Lower leg skin (tissue), 4 donors: ENCODE measurements around the gene FANCD2. TPM values are rescaled to one million over a fixed set of nuclear protein-coding genes. Genes with fewer than 3 reads are reported as not detected.
"Not testable (repeated sequence)": the region's sequence is repeated elsewhere in the genome, so short reads cannot be mapped to it uniquely, and the experiment has no call there.

Experiments
- DNase-seq, 2 donors: peaks; one replicate each; pipeline ENCODE4 v3.0.0-alpha.2; 2019; ENCODE audit warnings: low spot score in 2 of 2
- H3K4me3 ChIP-seq: fragments of 200-600 bp; sonication (generic); 2 replicates; pipeline ENCODE4 v1.5.1; 2017; ENCODE audit warnings: mild to moderate bottlenecking, low read depth; ENCODE audit not compliant: poor library complexity, severe bottlenecking
- POLR2A ChIP-seq, 2 donors: fragments of 450-650 bp; IDR thresholded peaks; one replicate each; pipeline ENCODE4 v1.6.1; 2016 to 2017; ENCODE audit warnings: antibody characterized with exemption in 2 of 2, mild to moderate bottlenecking in 1 of 2, moderate library complexity in 1 of 2
- WGBS, 2 donors: methylation state at CpG; one replicate each; pipeline ENCODE4 v1.1.5; 2018; 5-methylcytosine and 5-hydroxymethylcytosine counted together
- intact Hi-C: fragments of 100-400 bp; cut with DNase I; formaldehyde crosslinking; loops from one replicate; pipeline ENCODE4 v1.15.0; 2023; ENCODE audit warnings: low total_unique reads
- total RNA-seq, 4 donors: library from RNA; depleted of rRNA; stranded (reverse); fragments of >200 nt; gene quantifications; one replicate each; pipeline ENCODE4 v1.1.0, GENCODE V29; 2016
- TF ChIP-seq, protein P1 (sequence below), 3 donors: fragments of 450-650 bp; IDR thresholded peaks; one replicate each; pipeline ENCODE4 v1.5.1; 2016; ENCODE audit warnings: antibody characterized with exemption in 3 of 3, mild to moderate bottlenecking in 3 of 3, moderate library complexity in 2 of 3

FANCD2 gene
- total RNA-seq, 4 donors from 2014 or later: 1.7 to 6.5 (median 3.1) TPM

DNA sequence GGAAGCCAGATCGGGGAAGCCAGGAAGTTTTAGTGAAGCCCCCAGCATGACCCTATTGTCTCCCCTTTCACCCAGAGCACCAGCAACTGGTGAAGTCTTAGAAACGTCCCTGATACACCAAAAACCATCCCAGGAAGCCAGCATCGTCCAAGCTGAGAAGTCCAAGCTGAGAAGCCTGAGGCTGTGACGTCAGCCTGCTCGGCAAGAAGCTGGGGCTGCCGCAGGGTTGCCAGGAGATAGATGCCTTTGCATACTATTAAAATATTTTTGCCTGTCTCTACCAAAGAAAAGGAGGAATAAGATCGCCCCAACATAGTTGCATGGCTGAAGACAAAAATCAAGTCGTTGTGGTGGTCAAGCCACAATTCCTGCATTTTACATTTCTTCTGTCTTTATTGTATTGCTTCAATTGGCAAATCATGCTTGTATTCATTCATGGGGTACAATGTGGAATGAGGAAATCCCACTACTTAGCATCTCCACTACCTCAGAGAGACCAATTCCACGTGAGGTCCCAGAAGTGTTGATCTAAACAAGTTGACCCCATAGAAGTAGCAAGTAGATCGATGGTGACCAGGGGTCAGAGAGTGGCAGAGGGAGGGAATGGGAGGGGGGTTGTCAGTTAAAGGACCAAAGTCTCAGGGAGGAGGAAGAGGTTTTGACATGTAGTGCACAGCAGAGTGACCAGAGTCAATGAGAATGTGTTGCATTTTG lies 20.0 kb upstream of the FANCD2 start:
- intact Hi-C loops: no loop called here
- no peak overlapping the region for H3K4me3 ChIP-seq
- TF ChIP-seq, protein P1, sequence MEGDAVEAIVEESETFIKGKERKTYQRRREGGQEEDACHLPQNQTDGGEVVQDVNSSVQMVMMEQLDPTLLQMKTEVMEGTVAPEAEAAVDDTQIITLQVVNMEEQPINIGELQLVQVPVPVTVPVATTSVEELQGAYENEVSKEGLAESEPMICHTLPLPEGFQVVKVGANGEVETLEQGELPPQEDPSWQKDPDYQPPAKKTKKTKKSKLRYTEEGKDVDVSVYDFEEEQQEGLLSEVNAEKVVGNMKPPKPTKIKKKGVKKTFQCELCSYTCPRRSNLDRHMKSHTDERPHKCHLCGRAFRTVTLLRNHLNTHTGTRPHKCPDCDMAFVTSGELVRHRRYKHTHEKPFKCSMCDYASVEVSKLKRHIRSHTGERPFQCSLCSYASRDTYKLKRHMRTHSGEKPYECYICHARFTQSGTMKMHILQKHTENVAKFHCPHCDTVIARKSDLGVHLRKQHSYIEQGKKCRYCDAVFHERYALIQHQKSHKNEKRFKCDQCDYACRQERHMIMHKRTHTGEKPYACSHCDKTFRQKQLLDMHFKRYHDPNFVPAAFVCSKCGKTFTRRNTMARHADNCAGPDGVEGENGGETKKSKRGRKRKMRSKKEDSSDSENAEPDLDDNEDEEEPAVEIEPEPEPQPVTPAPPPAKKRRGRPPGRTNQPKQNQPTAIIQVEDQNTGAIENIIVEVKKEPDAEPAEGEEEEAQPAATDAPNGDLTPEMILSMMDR (IDR thresholded peaks at IDR 0.05): no peak
- TF ChIP-seq POLR2A (IDR thresholded peaks at IDR 0.05): no peak
- WGBS, 2 donors: 66 to 69% methylated on average over 10 of the region's 10 CpGs
- DNase-seq: peak in 1 of 2 donors; percentile 28

DNA sequence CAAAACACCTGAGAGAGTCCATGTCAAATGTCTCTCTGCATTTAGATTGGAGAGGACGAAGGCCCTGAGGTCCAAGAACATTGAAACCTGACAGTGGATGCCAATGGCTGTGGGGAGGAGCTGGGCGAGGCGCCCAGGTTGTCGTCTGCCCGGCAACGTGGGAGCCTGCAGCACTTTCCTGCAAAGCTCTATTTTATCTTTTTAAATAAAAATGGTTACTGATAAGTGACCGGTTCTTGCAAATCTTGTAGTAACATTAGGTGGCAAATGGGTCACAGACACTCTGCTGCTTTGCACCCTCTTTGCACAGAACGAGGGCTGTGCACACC lies 19.5 kb upstream of the FANCD2 start:
- DNase-seq: peak in 1 of 2 donors; percentile 23
- WGBS, 2 donors: 44 to 53% methylated on average over 8 of the region's 8 CpGs
- intact Hi-C loops: no loop called here
- TF ChIP-seq POLR2A (IDR thresholded peaks at IDR 0.05): no peak
- no peak overlapping the region for H3K4me3 ChIP-seq

DNA sequence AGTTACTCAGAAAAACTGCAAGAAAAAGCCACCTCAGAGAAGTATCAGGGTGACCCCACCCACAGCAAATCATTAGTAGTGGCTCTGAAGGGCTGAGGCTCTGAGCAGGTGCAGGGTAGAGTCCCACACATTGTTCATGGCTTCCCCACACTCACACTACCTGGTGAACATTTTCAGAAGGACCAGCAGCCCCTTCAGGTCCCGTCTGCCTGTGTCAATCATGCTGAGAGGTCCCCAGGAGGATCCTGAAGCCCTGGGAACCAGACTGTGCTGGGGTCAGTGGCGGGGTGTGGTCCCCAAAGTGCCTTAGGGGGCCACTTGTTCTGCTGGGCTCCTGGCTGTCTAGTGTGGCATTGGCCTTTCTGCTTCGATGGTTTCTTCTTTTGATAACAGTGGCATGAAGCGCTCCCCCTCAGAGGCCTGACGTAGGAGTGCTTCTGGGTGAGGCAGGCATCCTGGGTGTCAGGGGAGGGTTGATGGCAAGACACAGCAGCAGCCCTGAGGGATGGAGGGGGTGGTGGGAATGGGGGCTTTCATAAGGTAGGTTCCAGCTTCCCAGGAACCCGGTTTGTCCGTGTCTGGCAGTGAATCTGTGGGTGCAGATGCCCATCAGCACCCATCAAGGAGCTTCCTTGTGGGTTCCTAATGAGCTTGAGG lies 19.0 kb upstream of the FANCD2 start:
- no peak for TF ChIP-seq POLR2A (IDR thresholded peaks at IDR 0.05)
- TF ChIP-seq, protein P1 (IDR thresholded peaks at IDR 0.05): no peak
- no peak overlapping the region for H3K4me3 ChIP-seq
- intact Hi-C loops: no loop called here
- WGBS, 2 donors: 76 to 87% methylated on average over 7 of the region's 7 CpGs
- peak in 1 of 2 donors; percentile 78 for DNase-seq

DNA sequence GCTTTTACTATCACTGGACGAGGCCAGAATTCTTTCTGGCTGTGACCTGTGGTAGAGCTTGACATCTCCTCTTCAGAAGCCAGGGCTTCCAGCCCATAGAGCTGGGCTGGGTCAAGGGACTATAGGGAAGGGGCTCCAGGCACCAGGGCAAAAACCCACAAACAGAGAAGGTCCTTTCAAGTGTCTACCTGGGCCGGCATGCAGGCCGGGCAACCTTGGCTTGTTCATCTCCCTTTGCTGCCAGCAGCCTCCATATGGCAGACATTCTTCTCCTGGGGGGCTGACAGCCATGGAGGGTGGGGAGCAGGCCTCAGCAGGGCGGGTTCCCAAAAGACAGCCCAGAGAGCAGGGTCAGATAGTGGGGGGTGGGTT lies 18.0 kb upstream of the FANCD2 start:
- WGBS, 2 donors: 73 to 76% methylated on average over 2 to 4 of the region's 4 CpGs
- H3K4me3 ChIP-seq, DNase-seq, intact Hi-C loops: not testable (repeated sequence)

DNA sequence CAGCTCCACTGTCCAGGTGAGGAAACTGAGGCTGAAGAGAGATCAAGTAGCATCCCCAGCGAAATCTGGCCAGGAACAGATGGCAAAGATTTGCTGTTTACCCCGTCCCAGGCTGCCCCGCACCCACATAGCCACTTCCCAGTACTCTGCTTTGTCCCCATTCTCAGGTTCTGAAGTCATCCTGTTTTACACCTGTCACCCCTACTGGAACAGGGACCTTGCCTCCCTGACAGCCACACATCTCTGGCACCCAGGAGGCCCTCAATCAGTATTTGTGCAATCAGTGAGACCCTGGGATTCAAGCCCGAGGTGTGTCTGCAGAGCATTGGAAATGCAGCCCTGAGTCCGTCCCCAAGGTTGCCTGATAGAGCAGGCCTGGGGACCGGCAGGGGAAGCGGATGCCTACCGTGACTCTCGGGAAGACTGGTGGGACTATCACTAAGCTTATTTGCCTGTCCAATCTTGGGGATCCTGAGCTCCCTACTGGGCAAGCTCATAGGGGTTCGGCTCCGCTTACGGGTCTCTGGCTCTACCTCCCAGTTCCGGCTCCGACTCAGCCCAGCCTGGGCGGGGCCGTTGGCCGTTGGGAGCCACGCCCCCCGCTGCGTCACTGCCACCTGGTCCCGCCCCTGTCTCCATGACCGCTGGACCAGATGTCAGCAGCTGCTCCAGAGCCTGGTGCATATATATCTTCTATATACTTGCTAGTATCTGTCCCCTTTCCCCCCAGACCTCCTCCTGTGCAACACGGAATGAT lies 17.5 kb upstream of the FANCD2 start:
- no peak overlapping the region for H3K4me3 ChIP-seq
- TF ChIP-seq, protein P1 (IDR thresholded peaks at IDR 0.05): no peak
- no peak for TF ChIP-seq POLR2A (IDR thresholded peaks at IDR 0.05)
- 5 to 7% methylated on average over 22 to 23 of the region's 23 CpGs for WGBS, 2 donors
- intact Hi-C loops: no loop called here
- peak; percentile 85 to 98 for DNase-seq

DNA sequence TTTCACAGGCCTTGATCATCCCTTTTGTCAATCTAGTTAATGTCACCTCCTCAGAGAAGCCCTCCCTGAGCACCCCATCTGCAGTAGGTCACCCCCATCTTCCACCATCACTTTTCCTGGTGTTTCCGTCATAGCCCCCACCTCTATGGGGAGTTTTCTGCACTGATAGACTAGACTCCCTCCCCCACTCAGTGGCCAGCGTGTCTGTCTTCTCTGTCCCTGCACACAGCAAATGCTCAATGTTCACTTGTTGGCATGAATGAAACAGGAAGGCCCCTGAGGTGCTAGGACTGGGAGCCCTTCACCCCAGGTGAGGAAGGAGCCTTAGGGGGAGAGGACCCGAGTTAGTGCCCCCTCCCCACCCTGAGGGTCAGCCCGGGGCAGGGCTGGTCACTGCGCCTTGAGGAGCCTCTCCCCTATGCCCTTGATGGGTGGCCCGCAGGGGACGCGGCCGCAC lies 15.8 kb upstream of the FANCD2 start:
- TF ChIP-seq, protein P1 (IDR thresholded peaks at IDR 0.05): no peak
- TF ChIP-seq POLR2A (IDR thresholded peaks at IDR 0.05): no peak
- intact Hi-C loops: no loop called here
- WGBS, 2 donors: 7 to 17% methylated on average over 2 to 8 of the region's 9 CpGs
- no peak for DNase-seq
- peak overlapping the region; percentile 36 for H3K4me3 ChIP-seq
